Liver (tissue), 3 donors: ENCODE results near the gene CNR2.

Experiments used
- EGR1 ChIP-seq, 2 donors: IDR thresholded peaks; 2 replicates each; pipeline ENCODE4 v1.6.1; 2016 to 2018; ENCODE audit warnings: antibody characterized with exemption in 2 of 2, low read depth in 2 of 2
- TF ChIP-seq, protein P1 (sequence below): IDR thresholded peaks from 2 replicates; pipeline ENCODE4 v1.6.1; 2016; ENCODE audit warnings: antibody characterized with exemption, mild to moderate bottlenecking
- TF ChIP-seq, protein P2 (sequence below): fragments of 150-350 bp; IDR thresholded peaks from 2 replicates; pipeline ENCODE4 v1.5.1; 2017; ENCODE audit warnings: improper control_type of control experiment, low read depth, low read length; ENCODE audit not compliant: missing input control
- donor health status: healthy.
- donor health status: healthy.

DNA sequence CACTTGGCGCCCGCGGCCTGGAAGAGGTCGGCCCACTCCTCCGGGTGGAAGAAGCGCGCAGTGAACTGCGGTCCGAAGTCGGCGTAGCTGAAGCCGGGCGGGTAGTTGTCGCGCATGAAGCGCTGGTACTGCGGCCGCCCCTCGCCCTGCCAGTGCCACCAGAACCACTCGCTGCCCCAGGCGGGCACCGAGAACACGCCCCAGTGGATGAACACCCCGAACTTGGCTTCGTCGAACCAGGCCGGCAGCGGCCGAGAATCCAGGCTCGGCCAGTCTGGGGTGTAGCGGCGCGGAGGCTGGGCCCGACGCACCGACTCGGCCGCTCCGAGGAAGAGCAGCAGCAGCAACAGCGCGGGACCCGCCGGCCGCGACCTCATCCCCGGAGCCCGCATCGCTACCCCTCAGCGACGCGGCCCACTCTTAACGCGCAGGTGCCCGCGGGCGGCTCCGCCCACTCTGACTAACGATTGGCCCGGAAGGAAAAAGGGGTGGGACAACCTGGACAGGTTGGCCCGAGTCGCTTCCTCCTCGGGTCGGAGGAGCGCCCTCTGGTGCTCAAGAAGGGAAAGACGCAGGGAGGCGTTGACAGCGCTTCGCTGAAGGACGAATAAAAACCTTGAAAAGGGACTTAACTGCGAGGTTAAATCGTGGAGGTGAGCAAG lies 45.1 kb downstream of the CNR2 start, which contains the start of gene FUCA1:
- TF ChIP-seq, protein P1, sequence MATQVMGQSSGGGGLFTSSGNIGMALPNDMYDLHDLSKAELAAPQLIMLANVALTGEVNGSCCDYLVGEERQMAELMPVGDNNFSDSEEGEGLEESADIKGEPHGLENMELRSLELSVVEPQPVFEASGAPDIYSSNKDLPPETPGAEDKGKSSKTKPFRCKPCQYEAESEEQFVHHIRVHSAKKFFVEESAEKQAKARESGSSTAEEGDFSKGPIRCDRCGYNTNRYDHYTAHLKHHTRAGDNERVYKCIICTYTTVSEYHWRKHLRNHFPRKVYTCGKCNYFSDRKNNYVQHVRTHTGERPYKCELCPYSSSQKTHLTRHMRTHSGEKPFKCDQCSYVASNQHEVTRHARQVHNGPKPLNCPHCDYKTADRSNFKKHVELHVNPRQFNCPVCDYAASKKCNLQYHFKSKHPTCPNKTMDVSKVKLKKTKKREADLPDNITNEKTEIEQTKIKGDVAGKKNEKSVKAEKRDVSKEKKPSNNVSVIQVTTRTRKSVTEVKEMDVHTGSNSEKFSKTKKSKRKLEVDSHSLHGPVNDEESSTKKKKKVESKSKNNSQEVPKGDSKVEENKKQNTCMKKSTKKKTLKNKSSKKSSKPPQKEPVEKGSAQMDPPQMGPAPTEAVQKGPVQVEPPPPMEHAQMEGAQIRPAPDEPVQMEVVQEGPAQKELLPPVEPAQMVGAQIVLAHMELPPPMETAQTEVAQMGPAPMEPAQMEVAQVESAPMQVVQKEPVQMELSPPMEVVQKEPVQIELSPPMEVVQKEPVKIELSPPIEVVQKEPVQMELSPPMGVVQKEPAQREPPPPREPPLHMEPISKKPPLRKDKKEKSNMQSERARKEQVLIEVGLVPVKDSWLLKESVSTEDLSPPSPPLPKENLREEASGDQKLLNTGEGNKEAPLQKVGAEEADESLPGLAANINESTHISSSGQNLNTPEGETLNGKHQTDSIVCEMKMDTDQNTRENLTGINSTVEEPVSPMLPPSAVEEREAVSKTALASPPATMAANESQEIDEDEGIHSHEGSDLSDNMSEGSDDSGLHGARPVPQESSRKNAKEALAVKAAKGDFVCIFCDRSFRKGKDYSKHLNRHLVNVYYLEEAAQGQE = no peak
- TF ChIP-seq, protein P2, sequence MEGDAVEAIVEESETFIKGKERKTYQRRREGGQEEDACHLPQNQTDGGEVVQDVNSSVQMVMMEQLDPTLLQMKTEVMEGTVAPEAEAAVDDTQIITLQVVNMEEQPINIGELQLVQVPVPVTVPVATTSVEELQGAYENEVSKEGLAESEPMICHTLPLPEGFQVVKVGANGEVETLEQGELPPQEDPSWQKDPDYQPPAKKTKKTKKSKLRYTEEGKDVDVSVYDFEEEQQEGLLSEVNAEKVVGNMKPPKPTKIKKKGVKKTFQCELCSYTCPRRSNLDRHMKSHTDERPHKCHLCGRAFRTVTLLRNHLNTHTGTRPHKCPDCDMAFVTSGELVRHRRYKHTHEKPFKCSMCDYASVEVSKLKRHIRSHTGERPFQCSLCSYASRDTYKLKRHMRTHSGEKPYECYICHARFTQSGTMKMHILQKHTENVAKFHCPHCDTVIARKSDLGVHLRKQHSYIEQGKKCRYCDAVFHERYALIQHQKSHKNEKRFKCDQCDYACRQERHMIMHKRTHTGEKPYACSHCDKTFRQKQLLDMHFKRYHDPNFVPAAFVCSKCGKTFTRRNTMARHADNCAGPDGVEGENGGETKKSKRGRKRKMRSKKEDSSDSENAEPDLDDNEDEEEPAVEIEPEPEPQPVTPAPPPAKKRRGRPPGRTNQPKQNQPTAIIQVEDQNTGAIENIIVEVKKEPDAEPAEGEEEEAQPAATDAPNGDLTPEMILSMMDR = peak; percentile 97
- TF ChIP-seq EGR1 (IDR thresholded peaks at IDR 0.05; ENCODE audit: low read depth in 2 of 2) = peak in 1 of 2 donors; percentile 31
